GM10266 (cell line): Measurements from ENCODE around the gene CCNH.

Experiments
- DNase-seq: peaks from one replicate; pipeline ENCODE4 v3.0.0; 2012; ENCODE audit errors: extremely low spot score
- TF ChIP-seq, protein P1 (sequence below): IDR thresholded peaks from 2 replicates; pipeline ENCODE4 v1.5.1; 2012; ENCODE audit warnings: mild to moderate bottlenecking, low read depth; ENCODE audit not compliant: control insufficient read depth, insufficient read depth; ENCODE audit errors: missing control alignments

Gene CCNH

DNA sequence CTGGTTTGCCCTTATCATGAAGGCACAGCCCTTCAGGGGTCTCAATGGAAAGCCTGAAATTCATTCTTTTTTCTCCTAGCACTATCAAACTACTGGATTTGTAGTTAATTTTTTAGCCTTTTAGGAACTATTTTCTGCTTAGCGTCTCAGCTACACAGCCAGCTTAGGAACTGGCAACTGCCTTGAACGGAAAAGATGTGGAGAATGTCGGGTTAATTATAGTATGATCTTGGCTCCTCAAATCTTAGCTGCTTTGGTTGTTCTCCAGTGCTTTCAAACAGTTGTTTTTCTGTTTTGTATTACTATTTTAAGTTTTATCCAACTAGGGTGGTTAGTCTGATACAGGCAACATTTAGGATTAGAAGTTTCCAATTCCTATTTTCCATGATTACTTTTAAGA is 44.1 kb downstream of the CCNH start:
- TF ChIP-seq, protein P1, sequence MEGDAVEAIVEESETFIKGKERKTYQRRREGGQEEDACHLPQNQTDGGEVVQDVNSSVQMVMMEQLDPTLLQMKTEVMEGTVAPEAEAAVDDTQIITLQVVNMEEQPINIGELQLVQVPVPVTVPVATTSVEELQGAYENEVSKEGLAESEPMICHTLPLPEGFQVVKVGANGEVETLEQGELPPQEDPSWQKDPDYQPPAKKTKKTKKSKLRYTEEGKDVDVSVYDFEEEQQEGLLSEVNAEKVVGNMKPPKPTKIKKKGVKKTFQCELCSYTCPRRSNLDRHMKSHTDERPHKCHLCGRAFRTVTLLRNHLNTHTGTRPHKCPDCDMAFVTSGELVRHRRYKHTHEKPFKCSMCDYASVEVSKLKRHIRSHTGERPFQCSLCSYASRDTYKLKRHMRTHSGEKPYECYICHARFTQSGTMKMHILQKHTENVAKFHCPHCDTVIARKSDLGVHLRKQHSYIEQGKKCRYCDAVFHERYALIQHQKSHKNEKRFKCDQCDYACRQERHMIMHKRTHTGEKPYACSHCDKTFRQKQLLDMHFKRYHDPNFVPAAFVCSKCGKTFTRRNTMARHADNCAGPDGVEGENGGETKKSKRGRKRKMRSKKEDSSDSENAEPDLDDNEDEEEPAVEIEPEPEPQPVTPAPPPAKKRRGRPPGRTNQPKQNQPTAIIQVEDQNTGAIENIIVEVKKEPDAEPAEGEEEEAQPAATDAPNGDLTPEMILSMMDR, result no peak
- DNase-seq, result no peak

DNA sequence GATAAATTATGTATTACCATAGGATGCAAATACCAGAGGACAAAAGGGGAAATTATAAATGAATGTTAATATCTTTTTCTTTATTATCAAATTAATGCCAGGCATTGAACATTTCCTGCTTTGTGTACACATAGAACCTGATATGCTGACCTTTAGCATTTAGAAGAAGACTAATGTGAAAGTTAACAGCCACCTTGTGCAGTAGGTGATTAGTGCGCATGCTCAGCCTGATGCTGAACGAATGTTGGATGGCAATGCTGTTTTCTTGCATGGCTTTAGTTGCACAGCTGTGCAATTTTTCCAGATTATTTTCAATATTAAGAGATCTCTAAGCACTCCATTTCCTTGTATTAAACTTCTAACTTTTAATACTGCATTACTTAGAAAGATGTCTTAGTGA is 45.5 kb downstream of the CCNH start:
- TF ChIP-seq, protein P1, result no peak
- DNase-seq, result no peak

DNA sequence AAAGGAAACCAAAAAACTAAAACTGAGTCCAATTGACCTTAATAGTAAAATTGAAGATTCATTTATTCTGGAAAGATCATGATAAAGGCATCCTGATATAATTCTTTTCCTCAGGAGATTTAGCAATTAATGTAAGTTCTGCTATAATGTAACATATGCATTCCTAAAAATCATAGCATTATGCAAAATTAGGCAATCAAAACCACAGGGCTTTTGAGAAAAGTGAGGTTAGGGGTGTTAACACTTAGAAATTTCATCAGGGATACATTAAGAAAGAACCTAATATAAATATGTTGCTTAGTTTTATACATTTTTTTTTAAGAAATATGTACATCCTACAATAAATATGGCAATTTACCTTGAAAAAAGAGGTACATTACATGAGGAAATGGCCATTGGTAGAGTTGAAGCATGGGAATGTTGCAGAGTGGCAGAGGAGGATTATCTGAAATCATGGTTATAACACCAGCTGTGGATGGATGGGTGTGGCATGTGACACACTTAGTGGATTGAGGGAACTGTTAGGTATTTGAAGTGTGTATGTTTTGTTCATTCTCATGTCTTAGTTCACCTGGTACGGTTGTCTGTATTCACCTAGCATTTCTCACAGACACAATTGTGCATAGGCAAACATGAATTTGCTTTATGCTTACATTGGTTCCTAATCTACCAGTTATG is 51.1 kb downstream of the CCNH start:
- TF ChIP-seq, protein P1, result no peak
- no peak for DNase-seq

DNA sequence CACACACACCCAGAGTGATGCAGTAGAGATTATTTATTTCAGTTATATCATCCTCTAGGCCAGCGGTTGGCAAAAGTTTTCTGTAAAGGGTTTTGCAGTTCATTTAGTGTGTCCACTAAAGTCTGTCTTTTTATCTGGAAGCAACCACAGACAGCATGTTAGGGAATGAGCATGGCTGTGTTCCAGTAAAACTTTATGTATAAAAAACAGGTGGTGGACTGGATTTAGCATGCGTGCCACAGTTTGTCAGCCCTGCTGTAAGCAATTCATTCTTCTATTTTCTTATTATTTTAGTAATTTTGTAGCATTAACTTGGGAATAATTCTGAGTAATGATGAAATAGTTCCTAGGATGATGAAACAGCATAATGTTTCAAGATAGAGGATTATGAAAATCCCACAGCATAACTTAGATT is 51.7 kb downstream of the CCNH start:
- TF ChIP-seq, protein P1, result no peak
- DNase-seq, result no peak

DNA sequence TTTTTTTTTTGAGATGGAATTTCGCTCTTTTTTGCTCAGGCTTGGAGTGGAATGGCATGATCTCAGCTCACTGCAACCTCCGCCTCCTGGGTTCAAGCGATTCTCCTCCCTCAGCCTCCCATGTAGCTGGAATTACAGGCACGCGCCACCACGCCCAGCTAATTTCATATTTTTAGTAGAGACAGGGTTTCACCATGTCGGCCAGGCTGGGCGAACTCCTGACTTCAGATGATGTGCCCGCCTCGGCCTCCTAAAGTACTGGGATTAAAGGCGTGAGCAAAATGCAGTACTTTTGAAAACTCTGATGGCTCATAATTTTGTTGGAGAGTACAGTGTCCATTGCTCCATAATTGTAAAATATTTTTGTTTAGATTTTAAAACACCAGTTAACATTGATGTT is 52.6 kb downstream of the CCNH start:
- DNase-seq, result no peak
- TF ChIP-seq, protein P1, result no peak

DNA sequence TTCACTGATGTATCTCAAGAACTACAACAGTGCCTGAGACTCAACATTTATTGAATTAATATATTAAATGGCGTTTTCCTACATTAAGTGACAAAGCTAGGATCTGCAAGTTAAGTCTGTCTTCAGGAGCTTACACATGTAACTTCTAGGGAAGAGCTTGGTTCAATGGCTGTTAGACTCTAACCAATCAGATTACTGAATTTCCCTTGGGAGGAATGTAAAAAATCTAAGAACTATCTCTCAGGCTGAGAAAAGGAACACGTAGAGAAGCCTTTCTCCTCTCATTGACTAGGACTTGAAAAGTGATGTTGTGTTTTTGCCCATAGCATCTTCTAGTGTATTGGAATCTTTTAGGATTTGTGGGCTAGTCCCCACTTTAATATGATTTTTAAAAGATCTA is 53.6 kb downstream of the CCNH start:
- TF ChIP-seq, protein P1, result no peak

DNA sequence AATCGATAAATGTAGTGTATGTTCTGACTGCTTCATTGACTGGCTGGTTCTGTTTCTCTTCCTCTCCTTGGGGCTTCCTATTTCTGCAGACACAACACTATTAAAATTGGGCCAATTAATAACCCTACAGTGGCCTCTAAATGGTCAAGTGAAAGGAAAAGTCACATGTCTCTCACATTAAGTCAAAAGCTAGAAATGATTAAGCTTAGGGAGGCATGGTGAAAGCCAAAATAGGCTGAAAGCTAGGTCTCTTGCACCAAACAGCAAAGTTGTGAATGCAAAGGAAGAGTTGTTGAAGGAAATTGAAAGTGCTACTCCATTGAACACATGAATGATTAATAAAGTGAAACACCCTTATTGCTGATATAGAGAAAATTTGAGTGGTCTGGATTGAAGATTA is 58.2 kb downstream of the CCNH start:
- no peak for DNase-seq
- TF ChIP-seq, protein P1, result no peak

More for the DNA sequence above, 53.6 kb downstream of the CCNH start:
- no peak for DNase-seq
